GM12878 (cell line): Measurements from ENCODE around the gene OR5M3. TPM values are rescaled to one million over a fixed set of nuclear protein-coding genes. Genes with fewer than 3 reads are reported as not detected.

Experiments used
- ATAC-seq: fragments of 200-7000 bp; cut with Tn5 transposase; 3 replicates; pipeline ENCODE4 v1.9.1; 2020; ENCODE audit warnings: mild to moderate bottlenecking, moderate library complexity
- BruUV-seq: library from RNA; stranded (reverse); fragments of 400-500 nt; replicated peaks from 2 replicates; lab custom pipeline; 2021; lab: Mats Ljungman, UMichigan
- CTCF ChIA-PET: fragments of 300-600 bp; sonication (Branson Sonifier 250); formaldehyde crosslinking; extraction: SDS; loops from one replicate; lab custom pipeline; 2021; ENCODE audit warnings: inconsistent platforms; lab: Yijun Ruan, JAX
- POLR2A ChIA-PET: fragments of 350-600 bp; formaldehyde crosslinking; extraction: SDS; loops from one replicate; lab custom pipeline; 2021; ENCODE audit warnings: inconsistent platforms; lab: Charles Lee
- RAD21 ChIA-PET: fragments of 300-600 bp; sonication (Branson Sonifier 250); formaldehyde crosslinking; loops from one replicate; lab custom pipeline; 2023; ENCODE audit warnings: antibody characterized with exemption; ENCODE audit not compliant: unreplicated experiment; lab: Charles Lee
- SMC1A ChIA-PET: fragments of 300-600 bp; sonication (Branson Sonifier 250); formaldehyde crosslinking; loops from one replicate; lab custom pipeline; 2023; ENCODE audit not compliant: unreplicated experiment, uncharacterized antibody; lab: Charles Lee
- DNase-seq: peaks from one replicate; pipeline ENCODE4 v3.0.0-alpha.2; 2011; ENCODE audit warnings: low read depth, low spot score
- FAIRE-seq: peaks from 3 replicates; lab custom pipeline; 2011; peaks lifted over from hg19 to GRCh38; lab: Jason Lieb, UNC
- H2AFZ ChIP-seq: 2 replicates; pipeline ENCODE4 v1.6.0; 2011; ENCODE audit warnings: low read depth, low read length, control low read depth; ENCODE audit not compliant: control insufficient read depth
- H3K27ac ChIP-seq: 2 replicates; pipeline ENCODE4 v1.5.1; 2011; ENCODE audit warnings: control low read depth; ENCODE audit not compliant: control insufficient read depth, insufficient read depth
- H3K27me3 ChIP-seq, 2 experiments: replicated peaks in 1 of 2; 2 replicates each; pipeline versions ENCODE4 v1.6.0 to v1.6.1; 2011; ENCODE audit warnings: low read length in 1 of 2; ENCODE audit not compliant: control insufficient read depth in 2 of 2, insufficient read depth in 2 of 2
- H3K36me3 ChIP-seq, 2 experiments: 2 replicates each; pipeline ENCODE4 v1.5.1; 2011; ENCODE audit warnings: low read length in 1 of 2; ENCODE audit not compliant: control insufficient read depth in 2 of 2, insufficient read depth in 2 of 2
- H3K4me1 ChIP-seq: 2 replicates; pipeline ENCODE4 v1.6.1; 2011; ENCODE audit warnings: mild to moderate bottlenecking, low read length, moderate library complexity, mixed read lengths; ENCODE audit not compliant: control insufficient read depth, insufficient read depth
- H3K4me2 ChIP-seq: 2 replicates; pipeline ENCODE4 v1.6.0; 2011; ENCODE audit warnings: control low read depth; ENCODE audit not compliant: control insufficient read depth, insufficient read depth
- H3K4me3 ChIP-seq: fragments of 200-600 bp; sonication (generic); 2 replicates; pipeline ENCODE4 v1.5.1; 2016
- H3K79me2 ChIP-seq: 2 replicates; pipeline ENCODE4 v1.6.0; 2011; ENCODE audit warnings: low read length; ENCODE audit not compliant: control insufficient read depth, insufficient read depth
- H3K9ac ChIP-seq: 2 replicates; pipeline ENCODE4 v1.8.0; 2011; ENCODE audit warnings: low read length, control low read depth, mixed read lengths; ENCODE audit not compliant: control insufficient read depth, insufficient read depth
- H3K9me3 ChIP-seq: replicated peaks from 3 replicates; pipeline ENCODE4 v1.5.1; 2011; ENCODE audit warnings: mild to moderate bottlenecking, low read length; ENCODE audit not compliant: control insufficient read depth, insufficient read depth
- H4K20me1 ChIP-seq: 2 replicates; pipeline ENCODE4 v1.6.0; 2011; ENCODE audit not compliant: control insufficient read depth, insufficient read depth
- BHLHE40 ChIP-seq, 2 experiments: fragments of 450-650 bp in 1 of 2; IDR thresholded peaks; 2 replicates each; pipeline ENCODE4 v1.6.1; 2011 to 2017; ENCODE audit warnings: low read depth in 2 of 2, borderline replicate concordance in 1 of 2, improper control_type of control experiment in 1 of 2, low read length in 1 of 2, mild to moderate bottlenecking in 1 of 2
- EGR1 ChIP-seq, 2 experiments: IDR thresholded peaks; 1 replicate in 1 of 2; 2 replicates in 1 of 2; pipeline ENCODE4 v1.6.1; 2011 to 2012; ENCODE audit warnings: low read depth in 2 of 2, low read length in 2 of 2, borderline replicate concordance in 1 of 2, mild to moderate bottlenecking in 1 of 2, moderate library complexity in 1 of 2
- MLLT1 ChIP-seq: fragments of 450-650 bp; IDR thresholded peaks from 2 replicates; pipeline ENCODE4 v1.6.1; 2016; ENCODE audit warnings: mild to moderate bottlenecking
- NFYB ChIP-seq: IDR thresholded peaks from 2 replicates; pipeline ENCODE4 v1.6.1; 2011; ENCODE audit warnings: low read depth, mild to moderate bottlenecking, low read length, improper control_type of control experiment, moderate library complexity; ENCODE audit not compliant: insufficient read depth
- PAX5 ChIP-seq: IDR thresholded peaks from 2 replicates; pipeline ENCODE4 v1.6.1; 2011; ENCODE audit warnings: low read depth, low read length, borderline replicate concordance
- PRDM15 ChIP-seq: fragments of 450-650 bp; formaldehyde crosslinking; IDR thresholded peaks from 2 replicates; pipeline ENCODE4 v1.4.0; 2020; ENCODE audit warnings: mild to moderate bottlenecking, moderate library complexity
- RB1 ChIP-seq: fragments of 450-650 bp; formaldehyde crosslinking; IDR thresholded peaks from 2 replicates; pipeline ENCODE4 v1.6.1; 2017; ENCODE audit warnings: mild to moderate bottlenecking, borderline replicate concordance
- SPI1 ChIP-seq: IDR thresholded peaks from 2 replicates; pipeline ENCODE4 v1.6.1; 2011; ENCODE audit warnings: low read depth, mild to moderate bottlenecking, low read length, moderate library complexity, borderline replicate concordance; ENCODE audit not compliant: insufficient read depth
- WGBS: methylation state at CpG from one replicate; pipeline ENCODE4 v1.1.6; 2016; ENCODE audit warnings: low lambda C conversion rate; ENCODE audit not compliant: insufficient replicate concordance, insufficient coverage; ENCODE audit errors: missing lambda C conversion rate; 5-methylcytosine and 5-hydroxymethylcytosine counted together
- in situ Hi-C: fragments of 300-500 bp; cut with MboI; formaldehyde crosslinking; loops from 9 replicates; pipeline ENCODE4 v1.14.3; 2018; ENCODE audit warnings: mixed read lengths
- intact Hi-C: fragments of 100-400 bp; cut with micrococcal nuclease; formaldehyde crosslinking; loops from one replicate; pipeline ENCODE4 v1.14.2; 2022; ENCODE audit not compliant: unreplicated experiment
- polyA plus RNA-seq, 11 experiments: library from polyadenylated mRNA; depleted of rRNA in 4 of 11; unstranded in 6 of 11; stranded (reverse) in 5 of 11; fragments of >200 nt; fragmentation: Nextera tagmentation in 4 of 11; fragmentation: Illumina TruSeq in 1 of 11; extraction: Ambion mirVana in 4 of 11; extraction: Trizol in 1 of 11; gene quantifications; 1 replicate in 1 of 11; 2 replicates in 10 of 11; pipeline versions ENCODE4 v1.2.1 to v1.2.3, GENCODE V29; 2011 to 2016; ENCODE audit warnings: inconsistent platforms in 2 of 11, missing spikeins in 2 of 11, low read depth in 1 of 11
- total RNA-seq, 4 experiments: library from RNA; depleted of rRNA in 3 of 4; stranded (reverse); fragments of >200 nt in 3 of 4; fragmentation: Illumina TruSeq in 1 of 4; extraction: Trizol in 1 of 4; gene quantifications; 2 replicates each; pipeline versions ENCODE4 v1.2.1 to v1.2.3, GENCODE V29; 2013 to 2021
- TF ChIP-seq, protein P1 (sequence below): fragments of 450-650 bp; IDR thresholded peaks from 2 replicates; pipeline ENCODE4 v1.6.1; 2017; ENCODE audit warnings: low read depth, mild to moderate bottlenecking, moderate library complexity
- TF ChIP-seq, protein P2 (sequence below): IDR thresholded peaks from 2 replicates; pipeline ENCODE4 v1.6.1; 2012; ENCODE audit warnings: low read depth, low read length, improper control_type of control experiment
- TF ChIP-seq, protein P3 (sequence below): fragments of 450-650 bp; IDR thresholded peaks from 2 replicates; pipeline ENCODE4 v1.6.1; 2017; ENCODE audit warnings: mild to moderate bottlenecking, moderate library complexity

Gene OR5M3
- total and polyA plus RNA-seq, 10 of the 15 experiments (the other 5 are each of a cell fraction or from before 2014, with no cell fraction given) = not detected

- DNase-seq = no peak
- Histone ChIP-seq H3K9me3 (no peaks in the 10 kb centered on the region; the same call in 2 of the 3 replicates), H3K4me3 (no peak overlapping the region), H3K27ac (no peak overlapping the region), H3K4me2 (no peak overlapping the region), H3K79me2 (no peaks in the 10 kb centered on the region), H3K4me1 (no peaks in the 10 kb centered on the region), H3K27me3 (no peaks in the 10 kb centered on the region), H2AFZ (no peak overlapping the region), H3K36me3 (no peaks in the 10 kb centered on the region), H4K20me1 (no peaks in the 10 kb centered on the region), H3K9ac (no peak overlapping the region)
- ChIA-PET SMC1A (no interaction called here), CTCF (no interaction called here), POLR2A (no interaction called here), RAD21 (no interaction called here)
- no peak for FAIRE-seq
- 22% methylated on average over 2 of the region's 2 CpGs for WGBS
- no peak for ATAC-seq
- no TSS peak for BruUV-seq
- intact Hi-C loops = no loop called here
- in situ Hi-C loops = no loop called here
- TF ChIP-seq NFYB (no peak), BHLHE40 (IDR thresholded peaks at IDR 0.05; ENCODE audit: borderline replicate concordance in 1 of 2, low read depth in 2 of 2, low read length in 1 of 2) (no peak), SPI1 (no peak), RB1 (no peak), PRDM15 (CRISPR knock-in tag) (no peak), EGR1 (IDR thresholded peaks at IDR 0.05; ENCODE audit: borderline replicate concordance in 1 of 2, low read depth in 2 of 2, low read length in 2 of 2) (no peak), MLLT1 (no peak), PAX5 (no peak)
- TF ChIP-seq, protein P1, sequence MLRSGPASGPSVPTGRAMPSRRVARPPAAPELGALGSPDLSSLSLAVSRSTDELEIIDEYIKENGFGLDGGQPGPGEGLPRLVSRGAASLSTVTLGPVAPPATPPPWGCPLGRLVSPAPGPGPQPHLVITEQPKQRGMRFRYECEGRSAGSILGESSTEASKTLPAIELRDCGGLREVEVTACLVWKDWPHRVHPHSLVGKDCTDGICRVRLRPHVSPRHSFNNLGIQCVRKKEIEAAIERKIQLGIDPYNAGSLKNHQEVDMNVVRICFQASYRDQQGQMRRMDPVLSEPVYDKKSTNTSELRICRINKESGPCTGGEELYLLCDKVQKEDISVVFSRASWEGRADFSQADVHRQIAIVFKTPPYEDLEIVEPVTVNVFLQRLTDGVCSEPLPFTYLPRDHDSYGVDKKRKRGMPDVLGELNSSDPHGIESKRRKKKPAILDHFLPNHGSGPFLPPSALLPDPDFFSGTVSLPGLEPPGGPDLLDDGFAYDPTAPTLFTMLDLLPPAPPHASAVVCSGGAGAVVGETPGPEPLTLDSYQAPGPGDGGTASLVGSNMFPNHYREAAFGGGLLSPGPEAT = no peak
- TF ChIP-seq, protein P2, sequence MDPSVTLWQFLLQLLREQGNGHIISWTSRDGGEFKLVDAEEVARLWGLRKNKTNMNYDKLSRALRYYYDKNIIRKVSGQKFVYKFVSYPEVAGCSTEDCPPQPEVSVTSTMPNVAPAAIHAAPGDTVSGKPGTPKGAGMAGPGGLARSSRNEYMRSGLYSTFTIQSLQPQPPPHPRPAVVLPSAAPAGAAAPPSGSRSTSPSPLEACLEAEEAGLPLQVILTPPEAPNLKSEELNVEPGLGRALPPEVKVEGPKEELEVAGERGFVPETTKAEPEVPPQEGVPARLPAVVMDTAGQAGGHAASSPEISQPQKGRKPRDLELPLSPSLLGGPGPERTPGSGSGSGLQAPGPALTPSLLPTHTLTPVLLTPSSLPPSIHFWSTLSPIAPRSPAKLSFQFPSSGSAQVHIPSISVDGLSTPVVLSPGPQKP = no peak
- TF ChIP-seq, protein P3, sequence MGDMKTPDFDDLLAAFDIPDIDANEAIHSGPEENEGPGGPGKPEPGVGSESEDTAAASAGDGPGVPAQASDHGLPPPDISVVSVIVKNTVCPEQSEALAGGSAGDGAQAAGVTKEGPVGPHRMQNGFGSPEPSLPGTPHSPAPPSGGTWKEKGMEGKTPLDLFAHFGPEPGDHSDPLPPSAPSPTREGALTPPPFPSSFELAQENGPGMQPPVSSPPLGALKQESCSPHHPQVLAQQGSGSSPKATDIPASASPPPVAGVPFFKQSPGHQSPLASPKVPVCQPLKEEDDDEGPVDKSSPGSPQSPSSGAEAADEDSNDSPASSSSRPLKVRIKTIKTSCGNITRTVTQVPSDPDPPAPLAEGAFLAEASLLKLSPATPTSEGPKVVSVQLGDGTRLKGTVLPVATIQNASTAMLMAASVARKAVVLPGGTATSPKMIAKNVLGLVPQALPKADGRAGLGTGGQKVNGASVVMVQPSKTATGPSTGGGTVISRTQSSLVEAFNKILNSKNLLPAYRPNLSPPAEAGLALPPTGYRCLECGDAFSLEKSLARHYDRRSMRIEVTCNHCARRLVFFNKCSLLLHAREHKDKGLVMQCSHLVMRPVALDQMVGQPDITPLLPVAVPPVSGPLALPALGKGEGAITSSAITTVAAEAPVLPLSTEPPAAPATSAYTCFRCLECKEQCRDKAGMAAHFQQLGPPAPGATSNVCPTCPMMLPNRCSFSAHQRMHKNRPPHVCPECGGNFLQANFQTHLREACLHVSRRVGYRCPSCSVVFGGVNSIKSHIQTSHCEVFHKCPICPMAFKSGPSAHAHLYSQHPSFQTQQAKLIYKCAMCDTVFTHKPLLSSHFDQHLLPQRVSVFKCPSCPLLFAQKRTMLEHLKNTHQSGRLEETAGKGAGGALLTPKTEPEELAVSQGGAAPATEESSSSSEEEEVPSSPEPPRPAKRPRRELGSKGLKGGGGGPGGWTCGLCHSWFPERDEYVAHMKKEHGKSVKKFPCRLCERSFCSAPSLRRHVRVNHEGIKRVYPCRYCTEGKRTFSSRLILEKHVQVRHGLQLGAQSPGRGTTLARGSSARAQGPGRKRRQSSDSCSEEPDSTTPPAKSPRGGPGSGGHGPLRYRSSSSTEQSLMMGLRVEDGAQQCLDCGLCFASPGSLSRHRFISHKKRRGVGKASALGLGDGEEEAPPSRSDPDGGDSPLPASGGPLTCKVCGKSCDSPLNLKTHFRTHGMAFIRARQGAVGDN = no peak
Measured at GRCh38 chr11:56495117-56495516, 22.0 kb upstream of the OR5M3 start.
